Gastrocnemius medialis (tissue), 4 donors: ENCODE results near the gene LBHD1.
"Not testable (repeated sequence)": the region's sequence is repeated elsewhere in the genome, so short reads cannot be mapped to it uniquely, and the experiment has no call there.

Experiments used
- CTCF ChIP-seq, 5 experiments: fragments of 450-650 bp in 3 of 5; fragments of 200-600 bp in 2 of 5; sonication (generic) in 2 of 5; IDR thresholded peaks in 4 of 5; conservative IDR thresholded peaks in 1 of 5; 1 replicate in 4 of 5; 2 replicates in 1 of 5; pipeline ENCODE4 v1.5.1; 2016 to 2019; ENCODE audit warnings: antibody characterized with exemption in 5 of 5, mild to moderate bottlenecking in 3 of 5, moderate library complexity in 3 of 5
- POLR2A ChIP-seq, 2 donors: fragments of 450-650 bp; IDR thresholded peaks; one replicate each; pipeline ENCODE4 v1.6.1; 2017; ENCODE audit warnings: antibody characterized with exemption in 2 of 2, mild to moderate bottlenecking in 2 of 2, moderate library complexity in 2 of 2

GRCh38 chr11:62693624-62694023 is 21.6 kb upstream of the LBHD1 start:
- TF ChIP-seq POLR2A (IDR thresholded peaks at IDR 0.05); CTCF (IDR thresholded peaks at IDR 0.05 in 4 of 5, conservative IDR thresholded peaks at IDR 0.05 in 1 of 5): not testable (repeated sequence)
